KBM-7 (cell line): ENCODE measurements around the gene STAG3.
"Not testable (repeated sequence)": the region's sequence is repeated elsewhere in the genome, so short reads cannot be mapped to it uniquely, and the experiment has no call there.

Experiments
- DNase-seq: peaks from one replicate; pipeline ENCODE4 v3.0.0-alpha.2; 2015
- in situ Hi-C: fragments of 300-500 bp; cut with MboI; formaldehyde crosslinking; loops from 2 replicates; pipeline ENCODE4 v1.14.3; 2020; ENCODE audit warnings: low sequenced_read_pairs, low pct_unique_long_range_greater_than_20kb, mixed read lengths

The STAG3 gene

GRCh38 chr7:100177045-100178001 is at the start of gene STAG3, which contains the start of gene GPC2:
Gene STAG3 (plus strand): TSS chr7:100177918. CDS start chr7:100180557, 2,639 bp downstream.
Gene GPC2 (minus strand): TSS chr7:100177381. CDS start chr7:100177199, 182 bp downstream.
- peak; percentile 97 for DNase-seq
- in situ Hi-C loops = no loop called here

DNA sequence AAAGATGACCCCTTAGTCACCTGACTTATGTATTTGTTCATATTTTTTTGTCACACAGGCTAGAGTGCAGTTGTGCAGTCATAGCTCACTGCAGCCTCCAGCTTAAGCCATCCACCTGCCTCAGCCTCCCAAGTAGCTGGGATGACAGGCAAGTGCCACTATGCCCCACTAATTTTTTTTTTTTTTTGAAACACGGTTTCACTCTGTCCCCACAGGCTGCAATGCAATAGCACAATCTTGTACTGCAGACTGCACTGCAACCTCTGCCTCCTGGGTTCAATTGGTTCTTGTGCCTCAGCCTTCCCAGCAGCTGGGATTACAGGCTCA is 49.1 kb upstream of the STAG3 start:
- DNase-seq = no peak
- in situ Hi-C loops = no loop called here

- in situ Hi-C loops, DNase-seq: not testable (repeated sequence)
These were observed 47.5 kb upstream of the STAG3 start for GRCh38 chr7:100130220-100130607.

- DNase-seq = peak; percentile 83
- in situ Hi-C loops = no loop called here
These were observed 46.9 kb upstream of the STAG3 start for GRCh38 chr7:100130608-100131453.

DNA sequence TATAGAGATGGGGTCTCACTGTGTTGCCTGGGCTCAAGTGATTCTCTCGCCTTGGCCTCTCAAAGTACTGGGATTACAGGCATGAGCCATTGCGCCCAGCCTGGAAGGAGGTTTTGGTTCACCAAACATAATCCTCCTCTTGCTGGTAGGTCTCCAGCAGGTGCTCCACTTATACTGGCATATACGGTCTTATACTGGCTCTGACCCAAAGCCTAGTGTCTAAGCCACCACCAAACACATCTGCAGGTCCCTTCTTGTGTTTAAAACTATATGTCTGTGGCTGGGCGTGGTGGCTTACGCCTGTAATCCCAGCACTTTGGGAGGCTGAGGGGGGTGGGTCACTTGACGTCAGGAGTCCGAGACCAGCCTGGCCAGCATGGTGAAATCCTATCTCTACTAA is 45.6 kb upstream of the STAG3 start:
- in situ Hi-C loops = no loop called here
- DNase-seq = no peak

DNA sequence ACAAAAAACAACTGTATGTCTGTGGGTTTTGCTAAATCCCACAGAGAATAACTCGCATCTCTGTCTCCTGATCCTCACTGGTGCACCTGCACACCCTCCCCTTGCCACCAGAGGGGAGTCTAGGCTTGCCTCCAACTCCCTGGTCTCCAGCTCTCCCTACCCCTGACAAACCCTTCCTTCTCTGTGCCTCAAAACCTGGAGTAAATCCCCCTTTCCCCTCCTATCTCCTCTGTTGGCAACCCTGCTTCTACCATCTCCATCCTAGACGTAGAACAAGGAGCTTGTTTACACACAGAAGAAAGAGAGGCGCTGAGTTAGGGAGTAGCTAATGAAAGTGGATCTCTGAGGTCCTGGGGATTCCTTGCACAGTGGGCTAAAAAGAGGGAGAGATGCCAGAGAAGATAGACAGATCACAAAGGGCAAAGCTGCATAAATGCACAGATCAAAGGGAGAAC is 45.0 kb upstream of the STAG3 start:
- in situ Hi-C loops = no loop called here

GRCh38 chr7:100137851-100138760 is 39.6 kb upstream of the STAG3 start:
- in situ Hi-C loops = no loop called here
- no peak for DNase-seq

More for the DNA sequence above, 45.0 kb upstream of the STAG3 start:
- DNase-seq = peak; percentile 85

GRCh38 chr7:100141555-100141949 is 36.2 kb upstream of the STAG3 start:
- in situ Hi-C loops = no loop called here
- no peak for DNase-seq

DNA sequence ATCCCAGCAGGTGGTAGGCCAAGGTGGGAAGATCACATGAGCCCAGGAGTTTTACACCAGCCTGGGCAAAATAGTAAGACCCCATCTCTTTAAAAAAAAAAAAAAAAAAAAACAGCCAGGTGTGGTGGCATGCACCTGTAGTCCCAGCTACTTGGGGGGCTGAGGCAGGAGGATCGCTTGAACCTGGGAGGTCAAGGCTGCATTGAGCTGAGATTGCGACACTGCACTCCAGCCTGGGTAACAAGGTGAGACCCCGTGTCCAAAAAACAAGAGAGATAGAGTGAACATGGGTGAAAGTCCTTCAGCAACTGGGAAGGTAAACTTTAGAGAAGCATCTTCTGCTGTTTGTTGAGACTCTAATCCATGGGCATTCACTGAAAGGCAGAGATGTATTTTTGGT is 35.3 kb upstream of the STAG3 start:
- no peak for DNase-seq
- in situ Hi-C loops = no loop called here

- DNase-seq, in situ Hi-C loops: not testable (repeated sequence)
These were observed 31.4 kb upstream of the STAG3 start for GRCh38 chr7:100146350-100146749.

GRCh38 chr7:100147278-100147677 is 30.4 kb upstream of the STAG3 start:
- no peak for DNase-seq
- in situ Hi-C loops = no loop called here

GRCh38 chr7:100148225-100148558 is 29.5 kb upstream of the STAG3 start:
- DNase-seq = no peak
- in situ Hi-C loops = no loop called here

- peak; percentile 98 for DNase-seq
- in situ Hi-C loops = no loop called here
These were observed 29.0 kb upstream of the STAG3 start, which contains the start of gene LAMTOR4 for GRCh38 chr7:100148559-100149328. Gene LAMTOR4 (plus strand): TSS chr7:100148918. CDS start chr7:100148973, 55 bp downstream.

- in situ Hi-C loops = no loop called here
- DNase-seq = peak; percentile 85
These were observed 25.3 kb upstream of the STAG3 start for GRCh38 chr7:100152404-100152803.

DNA sequence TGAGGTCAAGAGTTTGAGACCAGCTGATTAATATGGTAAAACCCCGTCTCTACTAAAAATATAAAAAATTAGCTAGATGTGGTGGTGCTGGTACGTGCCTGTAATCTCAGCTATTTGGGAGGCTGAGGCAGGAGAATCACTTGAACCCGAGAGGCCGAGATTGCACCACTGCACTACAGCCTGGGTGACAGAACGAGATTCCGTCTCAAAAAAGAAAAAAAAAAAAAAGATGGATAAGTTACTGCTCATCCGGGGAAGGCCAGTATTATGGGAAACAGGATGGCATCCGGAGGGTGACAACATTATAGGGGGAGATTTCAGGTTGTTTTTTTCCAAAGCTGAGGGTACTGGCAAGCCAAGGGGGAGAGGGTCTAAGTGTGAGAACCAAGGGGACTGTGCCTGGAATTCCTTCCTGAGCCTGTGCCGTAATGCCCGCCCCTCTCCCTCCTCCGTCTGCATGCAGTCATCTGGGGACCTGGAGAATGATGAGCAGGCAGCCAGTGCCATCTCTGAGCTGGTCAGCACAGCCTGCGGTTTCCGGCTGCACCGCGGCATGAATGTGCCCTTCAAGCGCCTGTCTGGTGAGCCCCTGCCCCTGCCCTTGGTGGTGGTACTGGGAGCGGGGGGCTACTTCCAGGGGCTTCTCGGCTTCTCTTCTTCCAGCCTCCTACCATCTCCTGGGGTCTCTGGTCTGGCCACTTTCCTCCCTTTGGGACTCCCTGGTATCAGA is 24.6 kb upstream of the STAG3 start:
- no peak for DNase-seq
- in situ Hi-C loops = no loop called here

DNA sequence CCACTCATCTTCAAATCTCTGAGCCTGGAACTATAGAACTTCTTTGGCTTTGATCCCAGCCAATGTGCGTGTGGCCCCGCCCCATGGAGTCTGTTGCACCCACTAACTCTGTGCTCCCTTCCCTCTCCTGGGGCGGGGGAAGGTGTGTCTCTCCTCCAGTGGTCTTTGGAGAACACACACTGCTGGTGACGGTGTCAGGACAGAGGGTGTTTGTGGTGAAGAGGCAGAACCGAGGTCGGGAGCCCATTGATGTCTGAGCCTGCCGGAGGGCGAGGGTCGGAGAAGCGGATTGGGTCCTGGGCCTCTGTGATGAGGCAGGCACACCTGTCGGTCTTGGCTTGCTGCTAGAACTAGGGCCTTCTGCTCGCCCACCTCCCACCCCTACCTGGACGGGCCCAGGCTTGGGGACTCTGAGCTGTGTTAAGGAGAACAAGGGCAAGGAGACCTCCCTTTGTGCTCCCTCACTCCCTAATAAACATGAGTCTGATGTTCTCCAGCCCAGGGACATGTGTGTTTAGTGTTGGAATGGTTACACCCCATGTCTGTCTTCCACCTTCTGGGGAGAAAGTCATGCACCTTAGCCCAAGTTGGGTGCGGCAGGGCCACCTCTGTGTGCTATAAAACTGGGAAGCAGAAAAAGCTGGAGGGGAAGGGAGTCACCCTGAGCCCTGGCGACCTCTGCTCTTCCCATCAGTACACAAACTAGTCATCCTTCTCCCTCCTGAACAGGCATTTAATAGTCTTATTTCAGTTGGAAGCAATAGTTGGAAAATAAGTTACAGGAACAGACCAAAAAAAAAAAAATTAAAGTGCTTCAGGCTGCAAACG is 23.8 kb upstream of the STAG3 start:
- DNase-seq = no peak
- in situ Hi-C loops = no loop called here
